HEK293 (cell line): ENCODE measurements around the gene YEATS4.

Experiments
- CTCF ChIA-PET: fragments of 350-600 bp; formaldehyde crosslinking; extraction: SDS; loops from one replicate; lab custom pipeline; 2021; ENCODE audit warnings: antibody characterized with exemption; lab: Yijun Ruan, JAX
- POLR2A ChIA-PET: fragments of 300-600 bp; formaldehyde crosslinking; extraction: SDS; loops from one replicate; lab custom pipeline; 2020; ENCODE audit warnings: antibody characterized with exemption, inconsistent platforms; lab: Yijun Ruan, JAX
- H3K27ac ChIP-seq: fragments of 200-500 bp; sonication (Bioruptor generic); 2 replicates; pipeline ENCODE4 v1.5.1; 2014; ENCODE audit warnings: low read depth, low read length, control low read depth, inconsistent platforms; ENCODE audit errors: extremely low read depth
- H3K36me3 ChIP-seq, 2 experiments: fragments of 200-500 bp in 1 of 2; sonication (Bioruptor generic) in 1 of 2; 1 replicate in 1 of 2; 2 replicates in 1 of 2; pipeline ENCODE4 v1.5.1; 2014 to 2017; ENCODE audit warnings: inconsistent platforms in 2 of 2, low read length in 2 of 2; ENCODE audit not compliant: control insufficient read depth in 2 of 2, insufficient read depth in 1 of 2
- H3K4me1 ChIP-seq: fragments of 200-500 bp; sonication (Bioruptor generic); 2 replicates; pipeline ENCODE4 v1.5.1; 2014; ENCODE audit warnings: mild to moderate bottlenecking, low read length, inconsistent platforms; ENCODE audit not compliant: control insufficient read depth, insufficient read depth
- H3K4me3 ChIP-seq: 2 replicates; pipeline ENCODE4 v1.5.1; 2011; ENCODE audit warnings: low read depth, mild to moderate bottlenecking, control low read depth, low read length, moderate library complexity
- H3K9me3 ChIP-seq: fragments of 200-500 bp; sonication (Bioruptor generic); 2 replicates; pipeline ENCODE4 v1.5.1; 2014; ENCODE audit warnings: low read depth, low read length, inconsistent platforms; ENCODE audit not compliant: control insufficient read depth, insufficient read depth
- AEBP2 ChIP-seq: fragments of 450-650 bp; formaldehyde crosslinking; IDR thresholded peaks from 2 replicates; pipeline ENCODE4 v1.5.1; 2016; ENCODE audit warnings: missing biosample characterization, missing genetic modification characterization, borderline replicate concordance
- GLIS1 ChIP-seq: fragments of 450-650 bp; formaldehyde crosslinking; IDR thresholded peaks from 2 replicates; pipeline ENCODE4 v1.5.1; 2016; ENCODE audit warnings: missing biosample characterization, missing genetic modification characterization
- KLF16 ChIP-seq: fragments of 450-650 bp; formaldehyde crosslinking; IDR thresholded peaks from 2 replicates; pipeline ENCODE4 v1.5.1; 2017; ENCODE audit warnings: missing biosample characterization, missing genetic modification characterization
- KLF17 ChIP-seq: fragments of 450-650 bp; formaldehyde crosslinking; IDR thresholded peaks from 2 replicates; pipeline ENCODE4 v1.5.1; 2016; ENCODE audit warnings: missing biosample characterization, missing genetic modification characterization
- PRDM4 ChIP-seq: fragments of 450-650 bp; formaldehyde crosslinking; IDR thresholded peaks from 2 replicates; pipeline ENCODE4 v1.5.1; 2017; ENCODE audit warnings: missing biosample characterization, missing genetic modification characterization
- ZNF211 ChIP-seq: fragments of 450-650 bp; formaldehyde crosslinking; IDR thresholded peaks from 2 replicates; pipeline ENCODE4 v1.5.1; 2016; ENCODE audit warnings: low read depth, missing biosample characterization, missing genetic modification characterization
- ZNF223 ChIP-seq: fragments of 450-650 bp; formaldehyde crosslinking; IDR thresholded peaks from 2 replicates; pipeline ENCODE4 v1.5.1; 2016; ENCODE audit warnings: missing biosample characterization, missing genetic modification characterization
- ZNF26 ChIP-seq: fragments of 450-650 bp; formaldehyde crosslinking; IDR thresholded peaks from 2 replicates; pipeline ENCODE4 v1.5.1; 2016; ENCODE audit warnings: missing biosample characterization, missing genetic modification characterization
- ZNF423 ChIP-seq: fragments of 450-650 bp; formaldehyde crosslinking; IDR thresholded peaks from 2 replicates; pipeline ENCODE4 v1.5.1; 2016; ENCODE audit warnings: missing biosample characterization, missing genetic modification characterization
- ZNF501 ChIP-seq: fragments of 450-650 bp; formaldehyde crosslinking; IDR thresholded peaks from 2 replicates; pipeline ENCODE4 v1.5.1; 2016; ENCODE audit warnings: missing biosample characterization, missing genetic modification characterization
- ZNF555 ChIP-seq: fragments of 450-650 bp; formaldehyde crosslinking; conservative IDR thresholded peaks from 2 replicates; pipeline ENCODE4 v1.5.1; 2017; ENCODE audit warnings: missing biosample characterization, mild to moderate bottlenecking, missing genetic modification characterization, inconsistent platforms
- ZNF596 ChIP-seq: fragments of 450-650 bp; IDR thresholded peaks from 2 replicates; pipeline ENCODE4 v1.5.0; 2018; ENCODE audit warnings: missing biosample characterization, mild to moderate bottlenecking, missing genetic modification characterization, moderate library complexity
- ZNF610 ChIP-seq: fragments of 450-650 bp; formaldehyde crosslinking; IDR thresholded peaks from 2 replicates; pipeline ENCODE4 v1.5.1; 2016; ENCODE audit warnings: missing biosample characterization, missing genetic modification characterization, borderline replicate concordance
- ZNF658 ChIP-seq: fragments of 450-650 bp; formaldehyde crosslinking; IDR thresholded peaks from 2 replicates; pipeline ENCODE4; 2016; ENCODE audit warnings: missing biosample characterization, missing genetic modification characterization
- ZNF664 ChIP-seq: fragments of 450-650 bp; formaldehyde crosslinking; IDR thresholded peaks from 2 replicates; pipeline ENCODE4 v1.5.1; 2016; ENCODE audit warnings: missing biosample characterization, missing genetic modification characterization
- ZNF704 ChIP-seq: fragments of 450-650 bp; formaldehyde crosslinking; IDR thresholded peaks from 2 replicates; pipeline ENCODE4 v1.5.1; 2016; ENCODE audit warnings: missing biosample characterization, missing genetic modification characterization
- ZNF776 ChIP-seq: fragments of 450-650 bp; formaldehyde crosslinking; IDR thresholded peaks from 2 replicates; pipeline ENCODE4 v1.5.0; 2017; ENCODE audit warnings: missing biosample characterization, missing genetic modification characterization, borderline replicate concordance
- ZNF792 ChIP-seq: fragments of 450-650 bp; formaldehyde crosslinking; IDR thresholded peaks from 2 replicates; pipeline ENCODE4 v1.5.1; 2016; ENCODE audit warnings: missing biosample characterization, missing genetic modification characterization
- ZSCAN4 ChIP-seq: fragments of 450-650 bp; formaldehyde crosslinking; IDR thresholded peaks from 2 replicates; pipeline ENCODE4 v1.5.1; 2017; ENCODE audit warnings: missing biosample characterization, missing genetic modification characterization
- ZXDB ChIP-seq: fragments of 450-650 bp; formaldehyde crosslinking; IDR thresholded peaks from 2 replicates; pipeline ENCODE4 v1.5.1; 2016; ENCODE audit warnings: missing biosample characterization, missing genetic modification characterization

YEATS4 gene

GRCh38 chr12:69324797-69325466 is 34.6 kb upstream of the YEATS4 start:
- H3K4me1 ChIP-seq = no peaks in the 10 kb centered on the region
- TF ChIP-seq ZNF658 (tag by site-specific recombination) (no peak), ZNF555 (tag by site-specific recombination) (no peak), ZNF704 (tag by site-specific recombination) (no peak), ZNF423 (tag by site-specific recombination) (no peak), ZNF610 (no peak), ZNF26 (tag by site-specific recombination) (no peak), KLF17 (tag by site-specific recombination) (no peak), GLIS1 (tag by site-specific recombination) (no peak), ZNF664 (tag by site-specific recombination) (no peak), ZSCAN4 (tag by site-specific recombination) (no peak), ZNF776 (tag by site-specific recombination) (no peak), ZXDB (no peak), ZNF792 (tag by site-specific recombination) (no peak), ZNF211 (tag by site-specific recombination) (no peak), KLF16 (no peak), PRDM4 (tag by site-specific recombination) (no peak), ZNF501 (tag by site-specific recombination) (no peak), AEBP2 (tag by site-specific recombination) (no peak), ZNF223 (tag by site-specific recombination) (no peak), ZNF596 (no peak)
- TF ChIP-seq, all 188 proteins: peak for 0
- no peak overlapping the region for H3K4me3 ChIP-seq
- no peaks in the 10 kb centered on the region for H3K36me3 ChIP-seq
- CTCF ChIA-PET = interaction anchor here (0.5 to 0.6 kb wide), 2 partner anchors 656 to 765 kb away, joined by 3 to 4 read pairs; no protein-coding TSS in a partner anchor
- H3K27ac ChIP-seq = no peak overlapping the region
- POLR2A ChIA-PET = no interaction called here
- no peaks in the 10 kb centered on the region; the same call in 1 of the 2 replicates for H3K9me3 ChIP-seq
